Mesothelial cell of epicardium (in vitro differentiated cells): ENCODE measurements around the gene BTG1. TPM values are rescaled to one million over a fixed set of nuclear protein-coding genes. Genes with fewer than 3 reads are reported as not detected.
A peak's percentile ranks its signal among the peaks of the same experiment; 100 is the strongest.

Experiments used
- DNase-seq, 2 experiments: peaks; one replicate each; pipeline ENCODE4 v3.0.0; 2021; ENCODE audit warnings: low spot score in 2 of 2; ENCODE audit not compliant: unreplicated experiment in 2 of 2
- H3K27ac Mint-ChIP-seq: 2 replicates; pipeline ENCODE4 v1.8.0; 2021; ENCODE audit warnings: mixed read lengths
- H3K27me3 Mint-ChIP-seq: 2 replicates; pipeline ENCODE4 v1.8.0; 2021; ENCODE audit warnings: low read depth, mixed read lengths
- H3K36me3 Mint-ChIP-seq: 2 replicates; pipeline ENCODE4 v1.8.0; 2021; ENCODE audit warnings: mixed read lengths
- H3K4me1 Mint-ChIP-seq: 2 replicates; pipeline ENCODE4 v1.8.0; 2021; ENCODE audit warnings: mixed read lengths
- H3K4me3 Mint-ChIP-seq: 2 replicates; pipeline ENCODE4 v1.8.0; 2021; ENCODE audit warnings: mild to moderate bottlenecking, moderate library complexity, mixed read lengths
- H3K9me3 Mint-ChIP-seq: 2 replicates; pipeline ENCODE4 v1.8.0; 2021; ENCODE audit warnings: mixed read lengths
- total RNA-seq: library from RNA; stranded (reverse); gene quantifications from 3 replicates; pipeline ENCODE4 v1.2.1, GENCODE V29; 2021
- TF ChIP-seq, protein P1 (sequence below): fragments of 200-600 bp; sonication (generic); IDR thresholded peaks from one replicate; pipeline ENCODE4 v1.5.0; 2021; ENCODE audit warnings: antibody characterized with exemption; ENCODE audit not compliant: unreplicated experiment

The BTG1 gene
- total RNA-seq, 1 donor from 2014 or later = 71.0 TPM

DNA sequence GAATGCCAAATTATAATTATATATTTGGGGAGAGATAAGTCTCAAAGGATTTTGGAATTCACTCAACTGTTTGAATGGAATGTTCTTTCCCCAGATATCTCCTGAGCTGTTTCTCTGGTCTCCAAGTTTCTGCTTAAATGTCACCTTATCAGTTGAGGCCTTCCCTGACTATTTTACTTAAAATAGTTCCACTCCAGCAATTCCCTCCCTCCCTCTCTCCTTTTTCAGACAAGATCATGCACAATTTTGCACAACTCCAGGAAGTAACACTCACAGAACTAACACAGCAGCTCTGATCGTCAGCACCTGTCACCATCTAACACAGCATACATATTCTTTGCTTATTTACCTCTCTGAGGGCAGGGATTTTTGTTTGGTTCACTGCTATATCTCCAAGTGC lies 12.5 kb downstream of the BTG1 start:
- TF ChIP-seq, protein P1, sequence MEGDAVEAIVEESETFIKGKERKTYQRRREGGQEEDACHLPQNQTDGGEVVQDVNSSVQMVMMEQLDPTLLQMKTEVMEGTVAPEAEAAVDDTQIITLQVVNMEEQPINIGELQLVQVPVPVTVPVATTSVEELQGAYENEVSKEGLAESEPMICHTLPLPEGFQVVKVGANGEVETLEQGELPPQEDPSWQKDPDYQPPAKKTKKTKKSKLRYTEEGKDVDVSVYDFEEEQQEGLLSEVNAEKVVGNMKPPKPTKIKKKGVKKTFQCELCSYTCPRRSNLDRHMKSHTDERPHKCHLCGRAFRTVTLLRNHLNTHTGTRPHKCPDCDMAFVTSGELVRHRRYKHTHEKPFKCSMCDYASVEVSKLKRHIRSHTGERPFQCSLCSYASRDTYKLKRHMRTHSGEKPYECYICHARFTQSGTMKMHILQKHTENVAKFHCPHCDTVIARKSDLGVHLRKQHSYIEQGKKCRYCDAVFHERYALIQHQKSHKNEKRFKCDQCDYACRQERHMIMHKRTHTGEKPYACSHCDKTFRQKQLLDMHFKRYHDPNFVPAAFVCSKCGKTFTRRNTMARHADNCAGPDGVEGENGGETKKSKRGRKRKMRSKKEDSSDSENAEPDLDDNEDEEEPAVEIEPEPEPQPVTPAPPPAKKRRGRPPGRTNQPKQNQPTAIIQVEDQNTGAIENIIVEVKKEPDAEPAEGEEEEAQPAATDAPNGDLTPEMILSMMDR = no peak
- DNase-seq = no peak
- no peaks in the 10 kb centered on the region for H3K27me3 Mint-ChIP-seq
- no peak overlapping the region for H3K4me3 Mint-ChIP-seq
- H3K36me3 Mint-ChIP-seq = peaks cover 10% of the 10 kb centered on the region
- H3K27ac Mint-ChIP-seq = peak overlapping the region; percentile 40
- H3K9me3 Mint-ChIP-seq = no peaks in the 10 kb centered on the region
- peaks cover 59% of the 10 kb centered on the region for H3K4me1 Mint-ChIP-seq

DNA sequence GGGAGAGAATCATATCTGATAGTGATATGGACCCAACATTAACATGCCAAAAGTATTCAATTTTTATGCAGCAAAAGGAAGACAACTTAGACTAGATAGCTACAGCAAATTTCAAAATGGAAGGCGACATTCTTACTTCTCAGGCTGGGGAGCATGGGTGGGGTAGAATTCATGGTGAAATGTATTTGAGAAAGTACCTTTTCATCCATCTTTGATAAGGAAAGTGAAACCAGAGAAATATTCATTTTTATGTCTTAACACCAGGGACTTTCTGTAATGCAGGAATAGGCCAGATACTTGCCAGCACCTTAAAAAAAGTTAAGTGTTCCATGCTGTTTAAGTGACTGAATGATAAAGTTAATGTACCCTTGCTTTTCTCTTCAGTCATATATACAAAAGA lies 13.4 kb downstream of the BTG1 start:
- no peaks in the 10 kb centered on the region for H3K27me3 Mint-ChIP-seq

DNA sequence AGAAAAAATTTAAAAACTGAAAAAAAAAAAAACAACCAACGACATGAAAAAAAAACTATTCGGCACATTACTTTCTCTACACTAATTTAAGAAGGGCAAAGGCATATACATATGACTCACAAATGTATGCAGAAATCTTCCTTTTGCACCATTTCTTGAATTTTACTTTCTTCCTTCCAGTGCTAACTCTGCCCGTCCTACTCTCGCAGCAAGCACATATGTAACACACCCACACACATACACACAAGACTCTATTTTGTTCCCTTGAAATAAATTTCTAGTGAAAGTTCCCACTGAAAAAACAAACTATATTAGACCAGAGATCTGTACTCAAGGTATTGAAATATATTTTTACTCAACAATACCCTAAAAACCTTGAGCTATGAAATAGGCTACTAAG lies 14.6 kb downstream of the BTG1 start:
- TF ChIP-seq, protein P1 = no peak
- H3K27ac Mint-ChIP-seq = no peak overlapping the region
- peaks cover 38% of the 10 kb centered on the region for H3K4me1 Mint-ChIP-seq
- no peak for DNase-seq
- H3K36me3 Mint-ChIP-seq = peaks cover 13% of the 10 kb centered on the region
- no peak overlapping the region for H3K4me3 Mint-ChIP-seq
- peaks cover 7% of the 10 kb centered on the region for H3K9me3 Mint-ChIP-seq
- H3K27me3 Mint-ChIP-seq = no peaks in the 10 kb centered on the region

More for the DNA sequence above, 13.4 kb downstream of the BTG1 start:
- H3K27ac Mint-ChIP-seq = peak overlapping the region; percentile 30
- no peaks in the 10 kb centered on the region for H3K9me3 Mint-ChIP-seq
- H3K4me1 Mint-ChIP-seq = peaks cover 50% of the 10 kb centered on the region
- no peak for DNase-seq
- H3K4me3 Mint-ChIP-seq = no peak overlapping the region
- TF ChIP-seq, protein P1 = no peak
- peaks cover 10% of the 10 kb centered on the region for H3K36me3 Mint-ChIP-seq

DNA sequence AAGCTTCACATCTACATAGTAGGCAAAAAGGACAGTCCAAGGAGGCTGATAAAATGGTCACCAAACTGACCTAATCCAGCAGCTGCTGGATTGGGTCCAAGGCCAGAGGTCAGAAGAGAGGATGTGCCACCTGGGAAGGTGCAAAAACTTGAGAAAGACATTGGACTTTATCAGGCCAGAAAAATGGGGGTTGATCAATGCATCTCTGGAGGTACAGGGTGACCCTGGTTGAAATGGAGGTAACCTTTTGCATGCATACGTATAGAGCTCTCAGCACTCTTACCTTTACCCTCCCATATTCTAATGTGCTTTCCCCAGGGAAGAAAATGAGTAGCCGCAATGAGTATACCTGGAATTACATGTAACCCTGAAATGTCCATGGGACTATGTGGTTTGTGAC lies 16.0 kb downstream of the BTG1 start:
- H3K27me3 Mint-ChIP-seq = no peaks in the 10 kb centered on the region
- no peak overlapping the region for H3K27ac Mint-ChIP-seq
- TF ChIP-seq, protein P1 = no peak
- H3K4me3 Mint-ChIP-seq = no peak overlapping the region
- H3K9me3 Mint-ChIP-seq = peaks cover 11% of the 10 kb centered on the region
- peaks cover 17% of the 10 kb centered on the region for H3K36me3 Mint-ChIP-seq
- no peak for DNase-seq
- peaks cover 31% of the 10 kb centered on the region for H3K4me1 Mint-ChIP-seq

DNA sequence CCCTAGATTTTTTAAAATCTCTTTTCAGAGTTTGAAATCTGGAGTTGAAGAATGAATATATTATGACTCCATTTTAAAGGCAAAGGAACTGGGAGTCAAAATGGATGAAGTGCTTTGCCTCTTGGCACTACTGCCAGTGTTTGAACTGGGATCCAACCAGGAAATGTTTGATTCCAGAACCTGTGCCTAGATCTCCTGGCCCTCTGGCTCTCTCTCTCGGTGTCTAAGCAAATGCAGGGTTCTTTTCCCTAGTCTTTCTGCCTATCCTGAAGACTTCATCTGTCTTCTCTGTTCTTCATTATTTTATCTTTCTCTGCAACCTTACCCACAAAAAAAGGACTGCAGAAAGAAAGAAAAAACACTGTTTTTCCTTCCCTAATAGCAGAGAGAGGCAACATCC lies 17.0 kb downstream of the BTG1 start:
- Mint-ChIP-seq H3K4me1 (peaks cover 21% of the 10 kb centered on the region), H3K36me3 (peaks cover 17% of the 10 kb centered on the region), H3K9me3 (peaks cover 11% of the 10 kb centered on the region), H3K27ac (no peak overlapping the region), H3K4me3 (no peak overlapping the region), H3K27me3 (no peaks in the 10 kb centered on the region)
- no peak for DNase-seq
- TF ChIP-seq, protein P1 = no peak

DNA sequence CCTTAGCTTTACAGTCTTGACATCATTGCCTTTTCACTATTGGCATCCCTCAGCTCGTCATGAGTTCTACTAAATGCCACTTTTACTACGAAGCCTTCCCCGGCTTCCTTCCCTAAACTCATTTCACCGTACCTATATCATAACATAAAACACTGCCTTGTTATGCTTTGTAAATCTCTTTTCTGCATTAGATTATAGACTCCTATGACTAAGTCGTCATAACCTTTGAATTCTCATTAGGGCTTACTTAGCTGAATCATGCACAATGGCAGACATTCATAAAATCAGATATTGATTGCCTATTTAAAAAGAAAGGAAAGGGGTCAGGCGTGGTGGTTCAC lies 21.0 kb downstream of the BTG1 start:
- Mint-ChIP-seq H3K4me3 (no peak overlapping the region), H3K9me3 (peaks cover 34% of the 10 kb centered on the region), H3K27me3 (no peaks in the 10 kb centered on the region), H3K4me1 (no peaks in the 10 kb centered on the region), H3K36me3 (peaks cover 26% of the 10 kb centered on the region), H3K27ac (no peak overlapping the region)
- TF ChIP-seq, protein P1 = no peak
- no peak for DNase-seq
